ENCODE results near the gene FBXO42.
"Not testable (repeated sequence)": the region's sequence is repeated elsewhere in the genome, so short reads cannot be mapped to it uniquely, and the experiment has no call there.

Gene FBXO42

DNA sequence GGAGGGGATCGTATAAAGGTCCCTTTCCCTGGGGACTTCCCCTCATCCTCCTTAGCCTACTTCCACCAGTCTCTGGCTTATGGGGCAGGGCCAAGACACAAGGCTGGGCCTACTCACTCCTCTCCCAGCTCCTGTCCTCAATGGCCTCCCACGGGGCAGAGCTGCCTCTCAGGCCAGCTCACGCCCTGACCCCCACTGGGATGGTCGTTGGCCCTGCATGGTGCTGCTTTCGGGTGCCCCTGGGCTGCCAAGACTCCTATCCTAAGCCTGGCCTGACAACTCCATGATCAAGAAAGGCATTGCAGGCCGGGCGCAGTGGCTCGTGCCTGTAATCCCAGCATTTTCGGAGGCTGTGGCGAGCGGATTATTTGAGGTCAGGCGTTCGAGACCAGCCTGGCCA lies 121.5 kb downstream of the FBXO42 start:
- no peak for FAIRE-seq
- TF ChIP-seq POU2F2 (IDR thresholded peaks at IDR 0.05; ENCODE audit: low read depth, low read length) (no peak), TAF1 (IDR thresholded peaks at IDR 0.05; ENCODE audit: low read depth, low read length) (no peak), PAX5 (IDR thresholded peaks at IDR 0.05; ENCODE audit: insufficient read depth, low read length, severe bottlenecking) (no peak), SPI1 (IDR thresholded peaks at IDR 0.05; ENCODE audit: low read depth, low read length) (no peak), POLR2AphosphoS5 (IDR thresholded peaks at IDR 0.05; ENCODE audit: low read depth, low read length) (no peak), POLR2A (IDR thresholded peaks at IDR 0.05; ENCODE audit: low read depth, low read length) (no peak)
- DNase-seq (ENCODE audit: insufficient read length, low spot score), result no peak

DNA sequence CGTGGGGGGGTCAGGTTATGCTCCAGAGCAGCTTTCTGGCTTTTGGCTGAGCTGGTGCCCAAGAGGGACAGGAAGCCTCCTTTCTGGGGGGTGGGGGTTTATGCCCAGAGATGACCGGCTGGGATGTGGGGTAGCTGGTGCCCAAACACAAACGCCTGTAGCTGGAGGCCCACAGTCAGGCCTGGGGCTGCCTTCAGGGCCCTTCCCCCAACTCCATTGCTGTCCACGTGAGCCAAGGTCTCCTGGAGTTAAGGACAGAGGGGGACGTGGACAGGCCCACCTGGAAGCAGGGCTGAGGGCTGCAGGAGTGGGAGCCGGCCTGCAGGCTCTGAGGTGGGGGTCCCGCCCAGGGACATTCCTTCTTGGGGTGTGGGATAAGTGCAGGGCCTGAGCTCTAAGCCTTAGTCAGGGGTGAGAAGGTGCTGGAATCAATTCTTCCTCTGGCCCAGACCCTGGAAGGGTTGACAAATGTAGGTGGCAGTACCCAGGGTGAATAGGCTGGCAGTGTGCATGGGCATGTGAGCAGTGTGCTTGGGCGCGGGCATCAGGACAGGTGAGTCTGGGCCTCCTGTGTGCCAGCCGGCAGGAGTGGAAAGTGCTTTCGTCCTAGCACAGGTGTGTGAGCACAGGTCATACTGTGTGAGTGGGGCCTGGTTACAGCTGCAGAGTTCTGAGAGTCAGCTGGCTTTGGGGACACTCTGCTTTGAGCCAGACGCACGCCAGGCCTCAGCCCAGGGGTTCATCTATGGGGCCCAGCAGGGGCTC lies 122.1 kb downstream of the FBXO42 start:
- TF ChIP-seq POLR2A (IDR thresholded peaks at IDR 0.05; ENCODE audit: low read depth, low read length) (no peak), SPI1 (IDR thresholded peaks at IDR 0.05; ENCODE audit: low read depth, low read length) (no peak)
- FAIRE-seq (no peak), DNase-seq (ENCODE audit: insufficient read length, low spot score) (no peak)

DNA sequence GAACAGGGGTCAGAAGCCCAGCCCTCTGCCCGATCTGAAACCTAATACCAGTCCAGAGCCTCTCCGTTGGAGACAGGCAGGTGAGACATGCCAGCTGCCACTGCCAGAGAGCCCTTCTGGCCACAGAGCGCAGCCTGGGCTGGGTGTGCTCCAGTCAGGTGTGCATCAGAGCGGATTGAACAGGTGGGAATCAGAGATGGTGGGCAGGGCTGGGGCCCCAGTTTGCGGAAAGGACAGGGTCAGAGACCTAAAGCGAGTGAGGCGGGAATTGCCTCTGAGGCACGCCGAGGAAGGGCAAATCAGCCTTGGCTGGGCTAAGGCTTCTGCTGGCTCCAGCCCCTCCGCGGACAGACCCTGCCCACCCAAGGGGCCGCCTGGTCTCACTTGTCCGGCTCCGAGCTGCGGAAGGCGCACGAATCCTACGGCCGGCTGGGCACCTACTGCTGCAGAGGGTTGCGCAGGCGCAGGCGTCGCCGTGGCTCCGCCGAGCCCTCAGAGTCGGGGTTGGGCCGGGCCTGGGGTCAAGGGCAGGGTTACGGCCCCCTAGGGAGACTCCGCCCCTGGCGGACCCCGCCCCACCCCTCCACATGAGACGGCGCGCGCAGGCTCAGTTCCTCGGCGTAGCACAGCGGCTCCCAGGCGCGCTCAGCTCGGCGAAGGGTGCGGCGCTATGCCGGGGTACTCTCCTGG lies 125.6 kb downstream of the FBXO42 start:
- no peak for FAIRE-seq
- no peak for DNase-seq (ENCODE audit: insufficient read length, low spot score)
- no peak for TF ChIP-seq POLR2AphosphoS5 (IDR thresholded peaks at IDR 0.05; ENCODE audit: low read depth, low read length)
- TF ChIP-seq POLR2A (IDR thresholded peaks at IDR 0.05; ENCODE audit: low read depth, low read length), result no peak

DNA sequence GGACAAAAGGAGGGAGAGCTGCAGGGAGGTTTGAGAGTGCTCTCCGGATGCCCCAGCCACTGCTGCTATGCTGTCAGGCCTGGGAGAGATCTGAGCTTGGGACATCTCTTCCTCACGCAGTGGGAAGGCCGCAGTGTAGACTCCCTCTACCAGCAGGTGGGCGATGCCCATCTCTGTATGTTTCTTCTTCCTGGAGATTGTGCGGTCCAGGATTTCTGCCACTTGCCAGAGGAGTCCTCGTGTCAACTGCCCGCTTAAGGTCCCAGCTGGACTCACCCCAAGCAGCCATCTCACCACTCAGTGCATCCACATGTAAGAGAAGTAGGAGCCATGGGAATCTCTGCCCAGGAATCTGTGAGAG lies 126.2 kb downstream of the FBXO42 start:
- FAIRE-seq, result no peak
- TF ChIP-seq PAX5 (IDR thresholded peaks at IDR 0.05; ENCODE audit: insufficient read depth, low read length, severe bottlenecking), result no peak
- no peak for TF ChIP-seq POLR2AphosphoS5 (IDR thresholded peaks at IDR 0.05; ENCODE audit: low read depth, low read length)
- no peak for TF ChIP-seq SPI1 (IDR thresholded peaks at IDR 0.05; ENCODE audit: low read depth, low read length)
- TF ChIP-seq POLR2A (IDR thresholded peaks at IDR 0.05; ENCODE audit: low read depth, low read length), result no peak
- no peak for TF ChIP-seq TAF1 (IDR thresholded peaks at IDR 0.05; ENCODE audit: low read depth, low read length)
- TF ChIP-seq POU2F2 (IDR thresholded peaks at IDR 0.05; ENCODE audit: low read depth, low read length), result no peak
- no peak for DNase-seq (ENCODE audit: insufficient read length, low spot score)

DNA sequence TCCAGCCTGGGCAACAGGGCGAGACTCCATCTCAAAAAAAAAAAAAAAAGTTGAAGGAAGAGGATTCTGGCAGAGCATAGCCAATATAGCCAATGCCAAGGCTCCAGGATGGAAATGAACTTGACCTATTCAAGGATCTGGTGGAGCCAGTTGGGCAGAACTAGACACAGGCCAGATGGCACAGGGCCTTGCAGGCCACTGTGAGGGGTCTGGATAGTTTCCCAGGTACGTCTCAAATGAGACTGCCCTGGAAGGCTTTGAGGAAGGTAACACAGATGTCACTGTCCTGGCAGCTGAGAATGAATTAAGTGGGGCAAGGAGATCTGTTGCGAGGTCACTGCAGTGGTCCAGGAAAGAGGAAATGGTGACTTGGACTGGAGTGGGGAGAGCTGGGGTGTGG lies 127.8 kb downstream of the FBXO42 start:
- DNase-seq (ENCODE audit: insufficient read length, low spot score) (no peak), FAIRE-seq (no peak)
- no peak for TF ChIP-seq POLR2AphosphoS5 (IDR thresholded peaks at IDR 0.05; ENCODE audit: low read depth, low read length)

DNA sequence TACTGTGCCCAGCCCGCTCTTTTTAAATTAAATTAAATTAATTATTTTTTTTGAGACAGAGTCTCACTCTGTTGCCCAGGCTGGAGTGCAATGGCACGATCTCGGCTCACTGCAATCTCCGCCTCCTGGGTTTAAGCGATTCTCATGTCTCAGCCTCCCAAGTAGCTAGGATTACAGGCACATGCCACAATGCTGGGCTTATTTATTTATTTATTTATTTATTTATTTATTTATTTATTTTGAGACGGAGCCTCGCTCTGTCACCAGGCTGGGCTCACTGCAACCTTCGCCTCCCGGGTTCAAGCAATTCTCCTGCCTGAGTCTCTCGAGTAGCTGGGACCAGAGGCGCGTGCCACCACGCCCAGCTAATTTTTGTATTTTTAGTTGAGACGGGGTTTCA lies 129.6 kb downstream of the FBXO42 start:
- FAIRE-seq; DNase-seq (ENCODE audit: insufficient read length, low spot score): not testable (repeated sequence)

DNA sequence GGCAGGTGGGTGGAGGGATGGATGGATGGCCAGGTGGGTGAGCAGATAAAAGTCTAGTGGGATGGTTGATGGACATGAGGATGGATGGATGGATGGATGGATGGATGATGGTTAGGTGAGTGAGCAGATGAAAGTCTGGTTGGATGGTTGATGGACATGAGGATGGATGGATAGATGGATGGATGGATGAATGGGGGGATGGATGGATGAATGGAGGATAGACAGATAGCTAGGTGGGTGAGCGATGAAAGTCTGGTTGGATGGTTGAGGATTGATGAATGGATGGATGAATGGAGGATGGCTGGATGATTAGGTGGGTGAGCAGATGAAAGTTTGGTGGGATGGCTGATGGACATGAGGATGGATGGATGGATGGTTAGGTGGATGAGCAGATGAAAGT lies 130.8 kb downstream of the FBXO42 start:
- TF ChIP-seq POLR2A (IDR thresholded peaks at IDR 0.05; ENCODE audit: low read depth, low read length), result no peak
- TF ChIP-seq SPI1 (IDR thresholded peaks at IDR 0.05; ENCODE audit: low read depth, low read length), result no peak
- no peak for TF ChIP-seq POU2F2 (IDR thresholded peaks at IDR 0.05; ENCODE audit: low read depth, low read length)
- TF ChIP-seq POLR2AphosphoS5 (IDR thresholded peaks at IDR 0.05; ENCODE audit: low read depth, low read length), result no peak
- no peak for TF ChIP-seq PAX5 (IDR thresholded peaks at IDR 0.05; ENCODE audit: insufficient read depth, low read length, severe bottlenecking)
- no peak for TF ChIP-seq TAF1 (IDR thresholded peaks at IDR 0.05; ENCODE audit: low read depth, low read length)
- no peak for DNase-seq (ENCODE audit: insufficient read length, low spot score)
- FAIRE-seq, result peak; percentile 26

DNA sequence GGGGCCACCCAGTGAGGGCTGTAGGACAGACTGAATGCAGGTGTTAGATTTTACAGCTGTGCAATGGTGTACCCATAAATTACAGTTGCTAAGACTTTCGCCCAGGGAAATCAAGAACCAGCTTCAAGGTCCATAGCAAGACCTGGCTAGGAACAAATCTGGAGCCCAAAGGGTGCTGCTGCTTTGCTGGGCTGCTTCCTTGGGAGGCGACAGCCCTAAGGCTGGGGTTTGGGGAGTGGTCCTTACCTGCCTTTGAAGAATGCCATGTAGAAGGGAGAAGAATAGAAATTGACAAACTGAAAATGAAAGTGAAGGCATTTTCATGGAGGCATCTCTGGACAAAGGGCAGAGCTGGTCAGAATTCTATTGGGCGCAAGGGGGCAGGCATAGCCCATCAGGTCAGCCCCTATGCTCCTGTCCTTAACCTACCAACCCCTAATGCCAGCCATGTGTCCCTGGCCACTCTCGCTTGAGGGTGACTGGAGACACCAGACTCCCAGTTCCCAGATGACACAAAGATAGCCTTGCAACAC lies 132.2 kb downstream of the FBXO42 start:
- TF ChIP-seq TAF1 (IDR thresholded peaks at IDR 0.05; ENCODE audit: low read depth, low read length) (no peak), POU2F2 (IDR thresholded peaks at IDR 0.05; ENCODE audit: low read depth, low read length) (no peak), SPI1 (IDR thresholded peaks at IDR 0.05; ENCODE audit: low read depth, low read length) (no peak), PAX5 (IDR thresholded peaks at IDR 0.05; ENCODE audit: insufficient read depth, low read length, severe bottlenecking) (no peak), POLR2A (IDR thresholded peaks at IDR 0.05; ENCODE audit: low read depth, low read length) (no peak), POLR2AphosphoS5 (IDR thresholded peaks at IDR 0.05; ENCODE audit: low read depth, low read length) (no peak)
- DNase-seq (ENCODE audit: insufficient read length, low spot score), result no peak
- FAIRE-seq, result no peak

DNA sequence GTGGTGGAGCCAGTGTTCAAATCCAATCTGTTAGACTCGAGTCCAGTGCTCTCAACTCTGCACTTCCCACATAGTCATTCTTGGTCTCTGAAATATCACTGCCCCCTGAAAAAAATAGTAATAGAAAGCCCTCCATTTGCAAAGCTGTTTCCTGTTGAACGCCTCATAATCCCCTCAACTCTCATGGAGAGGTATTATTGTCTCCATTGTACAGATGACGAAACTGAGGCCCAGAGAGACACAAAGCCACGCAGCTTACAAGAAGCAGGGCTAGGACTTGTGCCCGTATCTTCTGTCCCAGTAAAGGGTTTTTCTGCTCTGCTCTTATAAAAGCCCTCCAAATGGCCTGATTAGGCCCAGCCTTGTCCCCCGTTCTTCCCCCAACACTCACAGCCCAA lies 133.6 kb downstream of the FBXO42 start:
- FAIRE-seq, result no peak
- no peak for DNase-seq (ENCODE audit: insufficient read length, low spot score)
- TF ChIP-seq POLR2A (IDR thresholded peaks at IDR 0.05; ENCODE audit: low read depth, low read length), result no peak
- no peak for TF ChIP-seq SPI1 (IDR thresholded peaks at IDR 0.05; ENCODE audit: low read depth, low read length)
- no peak for TF ChIP-seq POU2F2 (IDR thresholded peaks at IDR 0.05; ENCODE audit: low read depth, low read length)
- TF ChIP-seq TAF1 (IDR thresholded peaks at IDR 0.05; ENCODE audit: low read depth, low read length), result no peak
- TF ChIP-seq PAX5 (IDR thresholded peaks at IDR 0.05; ENCODE audit: insufficient read depth, low read length, severe bottlenecking), result no peak
- TF ChIP-seq POLR2AphosphoS5 (IDR thresholded peaks at IDR 0.05; ENCODE audit: low read depth, low read length), result no peak

DNA sequence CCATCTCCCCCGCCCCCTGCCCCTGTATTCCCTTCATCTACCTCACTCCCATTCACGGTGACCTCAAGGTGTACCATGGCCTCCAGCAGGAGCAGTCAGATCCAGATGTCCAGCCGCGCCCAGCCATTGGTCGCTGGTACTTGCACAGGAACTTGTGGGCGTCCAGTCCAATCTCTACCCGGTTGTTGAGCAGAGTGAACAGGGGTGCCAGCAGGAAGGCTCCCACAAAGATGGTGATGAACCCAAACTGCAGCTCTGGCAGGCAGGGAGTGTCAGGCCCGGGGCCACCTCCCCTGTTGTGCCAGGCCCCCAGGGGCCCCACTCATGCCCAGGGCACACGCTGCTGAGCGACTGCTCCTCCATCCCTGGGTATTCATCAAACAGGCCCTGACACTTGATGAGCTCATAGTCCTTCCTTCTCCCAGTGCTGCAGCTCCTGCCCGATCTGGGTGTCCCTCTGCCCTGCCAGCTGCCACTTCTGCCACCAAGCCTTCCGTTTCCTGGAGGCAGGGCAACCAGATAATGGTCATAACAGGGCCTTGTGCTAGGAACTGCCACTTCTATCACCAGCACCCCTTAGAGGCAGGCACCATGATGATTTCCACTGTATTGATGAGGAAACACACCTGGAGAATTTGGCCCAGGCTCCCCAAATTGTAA lies 134.1 kb downstream of the FBXO42 start:
- no peak for DNase-seq (ENCODE audit: insufficient read length, low spot score)
- no peak for FAIRE-seq
- TF ChIP-seq POU2F2 (IDR thresholded peaks at IDR 0.05; ENCODE audit: low read depth, low read length), result no peak
- TF ChIP-seq POLR2A (IDR thresholded peaks at IDR 0.05; ENCODE audit: low read depth, low read length), result no peak
- no peak for TF ChIP-seq SPI1 (IDR thresholded peaks at IDR 0.05; ENCODE audit: low read depth, low read length)
- no peak for TF ChIP-seq PAX5 (IDR thresholded peaks at IDR 0.05; ENCODE audit: insufficient read depth, low read length, severe bottlenecking)
- TF ChIP-seq POLR2AphosphoS5 (IDR thresholded peaks at IDR 0.05; ENCODE audit: low read depth, low read length), result no peak
- TF ChIP-seq TAF1 (IDR thresholded peaks at IDR 0.05; ENCODE audit: low read depth, low read length), result no peak
